Adrenal gland (tissue), 12 donors: ENCODE measurements around the gene SLC26A4. TPM values are rescaled to one million over a fixed set of nuclear protein-coding genes. Genes with fewer than 3 reads are reported as not detected.

Experiments used
- DNase-seq, 7 donors: peaks; one replicate each; pipeline ENCODE4 v3.0.0-alpha.2; 2019 to 2020
- H3K27ac ChIP-seq, 5 donors: fragments of 200-600 bp; sonication (generic) in 4 of 5; 1 replicate in 3 of 5; 2 replicates in 2 of 5; pipeline versions ENCODE4 v1.5.1 to v1.8.0; 2016 to 2020; ENCODE audit warnings: mild to moderate bottlenecking in 1 of 5
- H3K27me3 ChIP-seq: fragments of 200-600 bp; 2 replicates; pipeline ENCODE4 v1.8.0; 2021
- H3K36me3 ChIP-seq, 2 donors: fragments of 200-600 bp; replicated peaks in 1 of 2; 1 replicate in 1 of 2; 2 replicates in 1 of 2; pipeline versions ENCODE4 v1.5.1 to v1.8.0; 2018 to 2022
- H3K4me1 ChIP-seq, 2 donors: fragments of 200-600 bp; replicated peaks in 1 of 2; 1 replicate in 1 of 2; 2 replicates in 1 of 2; pipeline versions ENCODE4 v1.5.1 to v1.8.0; 2018 to 2021
- H3K4me3 ChIP-seq, 4 donors: fragments of 200-600 bp; sonication (generic) in 3 of 4; one replicate each; pipeline ENCODE4 v1.5.1; 2016 to 2018
- H3K9me3 ChIP-seq, 3 donors: fragments of 200-600 bp; sonication (generic) in 1 of 3; replicated peaks in 1 of 3; 1 replicate in 2 of 3; 2 replicates in 1 of 3; pipeline versions ENCODE4 v1.5.1 to v1.8.0; 2016 to 2021
- POLR2A ChIP-seq, 2 donors: fragments of 450-650 bp; IDR thresholded peaks; one replicate each; pipeline ENCODE4 v1.6.1; 2017; ENCODE audit warnings: antibody characterized with exemption in 2 of 2, mild to moderate bottlenecking in 2 of 2, moderate library complexity in 1 of 2
- WGBS, 4 donors: extraction: QIAGEN DNeasy Blood & Tissue Kit in 2 of 4; methylation state at CpG; one replicate each; pipeline versions ENCODE4 v1.1.5 to v1.1.7; 2013 to 2017; 5-methylcytosine and 5-hydroxymethylcytosine counted together
- intact Hi-C, 2 donors: fragments of 100-400 bp; cut with DNase I; formaldehyde crosslinking; loops; one replicate each; pipeline versions ENCODE4 v1.14.1 to v1.15.0; 2022 to 2023
- polyA plus RNA-seq, 3 donors: library from polyadenylated mRNA; stranded (reverse); fragments of 200-250 nt in 2 of 3; fragments of 350-450 nt in 1 of 3; fragmentation: Illumina TruSeq in 1 of 3; extraction: RNeasy Lipid Tissue Mini Kit (QIAGEN cat#74804) in 1 of 3; gene quantifications; one replicate each; pipeline ENCODE4 v1.2.3, GENCODE V29; 2013 to 2014
- total RNA-seq, 9 donors: library from RNA; depleted of rRNA in 4 of 9; stranded (reverse); fragments of >200 nt in 4 of 9; fragments of 120-200 nt in 1 of 9; fragmentation: NEBNext Ultra II Directional in 1 of 9; extraction: Animal tissue kit (Norgen Biotek cat#: 25700) in 1 of 9; gene quantifications; one replicate each; pipeline versions ENCODE4 v1.1.0 to v1.2.4, GENCODE V29; 2013 to 2023
- TF ChIP-seq, protein P1 (sequence below), 6 experiments: fragments of 450-650 bp in 4 of 6; fragments of 200-600 bp in 2 of 6; sonication (generic) in 1 of 6; IDR thresholded peaks; 1 replicate in 5 of 6; 2 replicates in 1 of 6; pipeline versions ENCODE4 v1.5.1 to v1.8.0; 2016 to 2021; ENCODE audit warnings: antibody characterized with exemption in 6 of 6, mild to moderate bottlenecking in 2 of 6, moderate library complexity in 1 of 6
- donor health status: healthy with polysubstance abuse.
- donor health status: Bipolar disorder and iron deficiency.
- donor health status: DM: yes; HTN: yes; CAD: no.
- donor health status: DM: no; HTN: no; CAD: no.
- donor health status: DM: no; HTN: no; CAD: no.
- donor health status: DM: yes; HTN: yes; CAD: no.

Gene SLC26A4
- total and polyA plus RNA-seq, 12 donors, result 0.06 to 0.78 (median 0.17) TPM; not detected in 1

DNA sequence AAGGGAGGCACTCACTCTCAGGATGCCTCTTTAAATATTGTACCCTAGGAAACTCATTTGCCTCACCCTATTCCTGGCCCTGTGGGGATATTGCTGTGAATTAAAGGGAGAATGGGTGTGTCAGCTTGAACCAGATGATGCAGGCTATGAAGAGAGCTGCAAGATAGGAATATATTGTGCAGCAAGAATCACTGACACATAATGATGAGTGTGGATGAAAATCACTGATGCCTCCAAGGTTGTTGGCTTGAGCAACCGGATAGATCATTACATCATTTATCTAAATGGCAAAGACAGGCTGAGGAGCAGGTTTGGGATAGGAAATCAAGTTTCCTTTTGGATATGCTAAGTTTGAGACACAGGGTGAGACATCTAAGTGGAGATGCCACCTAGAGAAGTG is 6.2 kb downstream of the SLC26A4 start:
- WGBS, 4 donors, result 25 to 68% (median 46%) methylated on average over 1 of the region's 1 CpG
- TF ChIP-seq, protein P1, sequence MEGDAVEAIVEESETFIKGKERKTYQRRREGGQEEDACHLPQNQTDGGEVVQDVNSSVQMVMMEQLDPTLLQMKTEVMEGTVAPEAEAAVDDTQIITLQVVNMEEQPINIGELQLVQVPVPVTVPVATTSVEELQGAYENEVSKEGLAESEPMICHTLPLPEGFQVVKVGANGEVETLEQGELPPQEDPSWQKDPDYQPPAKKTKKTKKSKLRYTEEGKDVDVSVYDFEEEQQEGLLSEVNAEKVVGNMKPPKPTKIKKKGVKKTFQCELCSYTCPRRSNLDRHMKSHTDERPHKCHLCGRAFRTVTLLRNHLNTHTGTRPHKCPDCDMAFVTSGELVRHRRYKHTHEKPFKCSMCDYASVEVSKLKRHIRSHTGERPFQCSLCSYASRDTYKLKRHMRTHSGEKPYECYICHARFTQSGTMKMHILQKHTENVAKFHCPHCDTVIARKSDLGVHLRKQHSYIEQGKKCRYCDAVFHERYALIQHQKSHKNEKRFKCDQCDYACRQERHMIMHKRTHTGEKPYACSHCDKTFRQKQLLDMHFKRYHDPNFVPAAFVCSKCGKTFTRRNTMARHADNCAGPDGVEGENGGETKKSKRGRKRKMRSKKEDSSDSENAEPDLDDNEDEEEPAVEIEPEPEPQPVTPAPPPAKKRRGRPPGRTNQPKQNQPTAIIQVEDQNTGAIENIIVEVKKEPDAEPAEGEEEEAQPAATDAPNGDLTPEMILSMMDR (IDR thresholded peaks at IDR 0.05), result no peak
- no peak for TF ChIP-seq POLR2A (IDR thresholded peaks at IDR 0.05)
- Histone ChIP-seq H3K9me3 (no peaks in the 10 kb centered on the region), H3K36me3 (no peaks in the 10 kb centered on the region), H3K4me3 (no peak overlapping the region), H3K27ac (no peak overlapping the region), H3K4me1 (no peaks in the 10 kb centered on the region), H3K27me3 (peaks cover 10% of the 10 kb centered on the region)
- no peak for DNase-seq
- intact Hi-C loops, result no loop called here

DNA sequence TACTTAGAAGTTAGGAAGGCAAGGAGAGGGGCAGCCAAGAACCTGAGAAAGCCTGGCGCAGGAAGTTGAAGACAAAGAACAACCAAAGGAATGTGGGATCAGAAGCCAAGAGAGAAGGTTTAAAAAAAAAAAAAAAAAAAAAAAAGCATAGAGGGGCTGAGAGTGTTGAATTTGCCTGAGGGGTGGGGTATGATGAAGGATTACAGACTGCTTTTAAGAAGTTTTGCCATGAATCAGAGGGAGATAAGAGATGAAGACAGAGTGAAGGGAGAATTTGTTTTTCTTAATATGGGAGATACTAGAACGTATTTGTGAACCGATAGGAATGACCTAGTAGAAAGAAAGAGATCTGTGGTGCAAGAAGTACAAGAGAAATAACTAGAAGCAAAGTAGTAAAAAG is 6.7 kb downstream of the SLC26A4 start:
- Histone ChIP-seq H3K36me3 (no peaks in the 10 kb centered on the region), H3K9me3 (no peaks in the 10 kb centered on the region), H3K4me1 (no peaks in the 10 kb centered on the region), H3K27ac (no peak overlapping the region), H3K4me3 (no peak overlapping the region), H3K27me3 (peaks cover 6% of the 10 kb centered on the region)
- DNase-seq, result no peak
- intact Hi-C loops, result no loop called here
- TF ChIP-seq, protein P1 (IDR thresholded peaks at IDR 0.05), result no peak
- no peak for TF ChIP-seq POLR2A (IDR thresholded peaks at IDR 0.05)
- WGBS, 4 donors, result 60 to 67% (median 63%) methylated on average over 3 of the region's 3 CpGs

DNA sequence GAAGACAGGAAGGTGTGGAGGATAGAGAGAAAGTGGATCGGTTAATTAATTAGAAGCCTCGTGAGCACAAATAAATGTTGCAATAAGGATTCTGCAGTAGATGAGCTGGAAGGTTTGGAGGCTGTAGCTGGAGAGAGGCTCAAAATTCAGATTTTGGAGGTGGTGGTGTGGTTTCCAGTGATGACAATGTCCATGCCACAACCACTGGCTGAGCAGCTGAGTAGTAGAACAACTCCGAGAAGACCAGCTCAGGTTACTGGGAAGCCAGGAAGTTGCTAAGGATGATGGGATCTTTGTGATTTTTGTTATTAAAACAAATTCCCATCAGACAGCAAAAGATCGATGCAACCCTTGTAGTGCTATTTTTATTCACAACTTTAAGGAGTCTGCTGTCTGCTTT is 7.7 kb downstream of the SLC26A4 start:
- intact Hi-C loops, result no loop called here
- Histone ChIP-seq H3K9me3 (no peaks in the 10 kb centered on the region), H3K27me3 (peaks cover 4% of the 10 kb centered on the region), H3K27ac (no peak overlapping the region), H3K4me1 (no peaks in the 10 kb centered on the region), H3K36me3 (no peaks in the 10 kb centered on the region), H3K4me3 (no peak overlapping the region)
- no peak for DNase-seq
- TF ChIP-seq, protein P1 (IDR thresholded peaks at IDR 0.05), result no peak
- no peak for TF ChIP-seq POLR2A (IDR thresholded peaks at IDR 0.05)
- 76 to 86% (median 82%) methylated on average over 4 of the region's 4 CpGs for WGBS, 4 donors

DNA sequence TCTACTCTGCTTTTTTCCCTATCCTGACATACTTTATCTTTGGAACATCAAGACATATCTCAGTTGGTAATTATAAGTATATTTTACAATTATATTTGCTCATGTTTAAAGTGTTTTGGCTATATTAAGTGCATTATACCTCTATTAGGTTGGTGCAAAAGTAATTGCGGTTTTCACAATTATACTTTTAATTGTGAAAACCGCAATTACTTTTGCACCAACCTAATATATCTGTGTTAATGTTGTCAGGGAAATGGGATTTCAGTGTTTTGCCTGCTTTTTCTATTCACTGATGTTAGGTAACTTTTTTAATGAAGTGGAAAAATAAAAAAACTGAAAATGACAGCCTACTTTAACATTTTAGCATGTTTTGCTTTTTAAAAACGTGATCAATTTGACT is 11.6 kb downstream of the SLC26A4 start:
- TF ChIP-seq, protein P1 (IDR thresholded peaks at IDR 0.05), result no peak
- TF ChIP-seq POLR2A (IDR thresholded peaks at IDR 0.05), result no peak
- DNase-seq, result no peak
- Histone ChIP-seq H3K27ac (no peak overlapping the region), H3K9me3 (no peaks in the 10 kb centered on the region), H3K27me3 (no peaks in the 10 kb centered on the region), H3K36me3 (no peaks in the 10 kb centered on the region), H3K4me3 (no peak overlapping the region), H3K4me1 (no peaks in the 10 kb centered on the region)
- intact Hi-C loops, result no loop called here
- 82 to 83% (median 83%) methylated on average over 3 of the region's 3 CpGs for WGBS, 4 donors
